HG03558 (cell line): Measurements from ENCODE around the gene ATAD3A.
"Not testable (repeated sequence)": the region's sequence is repeated elsewhere in the genome, so short reads cannot be mapped to it uniquely, and the experiment has no call there.

Experiments used
- ATAC-seq: cut with Tn5 transposase; IDR thresholded peaks from one replicate; pipeline ENCODE4 v1.9.1; 2021; ENCODE audit warnings: moderate number of reproducible peaks; ENCODE audit not compliant: unreplicated experiment; ENCODE audit errors: extremely low read depth

ATAD3A gene

DNA sequence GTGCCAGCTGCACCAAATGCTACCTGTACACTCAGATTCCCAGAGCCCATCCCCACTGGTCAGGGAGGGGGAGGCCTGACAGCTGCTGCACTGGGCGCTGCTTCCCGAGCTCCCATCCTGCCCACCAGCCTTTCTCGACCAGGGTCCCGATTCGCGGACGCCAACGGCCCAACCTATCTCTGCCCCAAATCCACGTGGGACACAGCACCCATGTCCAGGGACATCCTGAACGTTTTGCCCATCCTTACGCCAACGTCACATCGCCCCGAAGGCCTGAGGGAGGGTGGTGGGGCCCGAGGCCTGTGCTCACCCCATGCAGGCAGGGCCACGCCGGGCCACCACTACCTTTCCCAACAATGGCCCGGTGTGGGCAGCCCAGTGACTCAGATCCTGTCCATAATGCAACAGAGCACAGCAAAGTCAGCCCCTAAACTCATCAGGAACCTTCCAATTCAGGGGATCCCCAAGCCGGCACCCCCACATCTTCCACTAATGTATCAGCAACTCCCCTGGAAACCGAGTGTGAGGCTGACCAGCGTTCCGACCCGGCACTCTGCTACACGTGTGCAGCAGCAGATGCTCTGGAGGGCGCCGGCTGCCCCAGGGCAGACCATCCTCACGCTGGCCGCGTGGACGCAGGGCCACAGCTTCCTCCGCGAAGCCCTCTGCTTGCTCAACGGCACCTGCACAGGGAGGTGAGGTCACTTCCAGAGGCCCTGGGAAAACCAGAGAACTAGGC is 39.7 kb downstream of the ATAD3A start:
- no peak for ATAC-seq

- no peak for ATAC-seq
Measured at GRCh38 chr1:1552263-1552639, 40.3 kb downstream of the ATAD3A start.

- no peak for ATAC-seq
Measured at GRCh38 chr1:1553821-1554494, 42.0 kb downstream of the ATAD3A start.

DNA sequence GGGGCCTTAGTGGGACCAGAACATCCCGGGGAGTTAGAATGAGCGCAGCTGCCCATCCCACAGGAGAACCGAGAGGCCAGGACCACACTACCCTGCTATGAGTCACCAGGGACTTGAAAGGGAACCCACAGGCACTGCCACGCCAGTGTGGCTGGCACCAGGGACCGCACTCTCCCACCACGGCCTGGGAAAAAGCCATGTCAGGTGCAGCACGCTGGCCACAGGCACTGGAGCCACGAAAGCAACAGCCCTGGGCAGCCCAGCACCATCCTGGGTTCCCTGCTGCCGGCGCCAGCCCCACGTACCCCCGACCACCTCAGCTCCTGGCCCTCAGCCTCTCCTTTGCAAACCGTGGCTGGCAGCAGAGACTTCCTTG is 42.6 kb downstream of the ATAD3A start:
- no peak for ATAC-seq

DNA sequence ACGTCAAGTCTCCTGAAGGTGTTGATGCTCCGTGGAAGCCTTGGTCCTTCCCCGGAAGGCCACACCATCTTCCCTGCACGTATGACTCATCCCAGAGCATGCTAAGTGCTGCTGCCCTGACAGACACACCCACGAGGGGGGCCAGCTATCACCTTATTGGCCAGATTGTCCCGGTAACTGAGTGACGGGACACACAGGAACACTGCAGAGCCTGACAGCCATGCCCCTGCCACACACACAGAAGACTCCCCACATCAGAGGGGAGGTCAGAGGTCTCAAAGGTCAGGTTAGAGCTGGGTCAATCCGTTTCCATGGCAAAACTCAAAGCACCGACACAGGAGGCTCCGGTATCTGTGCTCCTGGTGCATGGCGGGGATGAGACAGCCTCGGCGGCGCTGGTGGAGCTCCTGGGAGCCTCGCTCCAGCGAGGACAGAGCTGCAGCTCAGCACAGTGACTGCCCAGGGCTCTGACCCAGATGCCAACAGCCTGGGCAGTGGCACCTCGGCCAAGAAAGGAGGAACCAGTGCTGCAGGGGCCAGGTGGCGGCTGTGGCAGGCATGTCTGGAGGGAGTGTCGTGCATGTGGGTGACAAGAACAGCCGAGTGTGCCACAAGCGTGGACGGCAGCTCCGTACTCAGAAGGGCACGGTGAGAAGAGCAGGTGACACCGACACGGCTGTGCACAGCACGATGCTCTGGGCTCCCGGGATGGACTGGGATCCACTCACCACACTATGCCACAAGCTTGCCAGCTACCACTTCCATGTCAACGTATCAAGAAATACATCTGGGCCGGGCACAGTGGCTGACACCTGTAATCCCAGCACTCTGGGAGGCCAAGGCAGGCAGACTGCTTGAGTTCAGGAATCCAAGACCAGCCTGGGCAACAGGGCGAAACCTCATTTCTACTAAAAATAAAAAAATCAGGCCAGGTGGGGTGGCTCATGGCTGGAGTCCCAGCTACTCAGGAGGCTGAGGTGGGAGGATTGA is 43.3 kb downstream of the ATAD3A start:
- ATAC-seq, result no peak

DNA sequence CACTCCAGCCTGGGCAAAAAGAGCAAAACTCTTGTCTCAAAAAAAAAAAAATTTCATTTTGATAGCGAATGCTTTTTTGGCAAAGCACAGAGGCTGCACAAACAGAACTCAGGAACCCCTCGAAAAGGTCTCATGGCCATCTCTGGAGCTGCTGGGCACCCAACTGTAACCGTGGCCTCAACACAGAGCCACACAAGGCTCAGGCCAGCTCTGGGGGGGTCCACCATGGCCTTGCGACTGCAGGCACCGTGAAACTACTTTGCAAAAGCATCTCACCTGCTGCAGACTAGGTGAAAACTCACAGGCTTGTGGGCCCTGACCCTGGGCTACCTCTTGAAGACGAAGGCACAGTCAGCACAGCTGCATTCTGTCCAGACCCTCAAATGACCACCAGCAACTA is 44.5 kb downstream of the ATAD3A start:
- ATAC-seq, result no peak

- ATAC-seq, result not testable (repeated sequence)
Measured at GRCh38 chr1:1556961-1557360, 45.0 kb downstream of the ATAD3A start.

DNA sequence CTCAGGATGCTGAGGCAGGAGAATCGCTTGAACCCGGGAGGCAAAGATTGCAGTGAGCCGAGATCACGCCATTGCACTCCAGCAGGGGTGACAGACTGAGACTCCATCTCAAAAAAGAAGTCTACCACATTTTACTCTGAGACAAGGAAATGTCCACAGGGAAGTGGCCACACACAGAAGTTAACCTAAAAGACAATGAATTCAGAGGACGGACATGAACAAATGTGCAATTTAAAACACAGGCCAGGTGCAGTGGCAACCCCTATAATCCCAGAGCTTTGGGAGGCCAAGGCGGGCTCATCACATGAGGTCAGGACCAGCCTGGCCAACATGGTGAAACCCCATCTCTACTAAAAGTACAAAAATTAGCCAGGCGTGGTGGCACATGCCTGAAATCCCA is 45.7 kb downstream of the ATAD3A start:
- ATAC-seq, result not testable (repeated sequence)

- no peak for ATAC-seq
Measured at GRCh38 chr1:1558591-1558990, 46.6 kb downstream of the ATAD3A start.

GRCh38 chr1:1559066-1559465 is 47.1 kb downstream of the ATAD3A start:
- ATAC-seq, result no peak

GRCh38 chr1:1560178-1560577 is 48.2 kb downstream of the ATAD3A start:
- no peak for ATAC-seq

- no peak for ATAC-seq
Measured at GRCh38 chr1:1561801-1562470, 50.0 kb downstream of the ATAD3A start.

DNA sequence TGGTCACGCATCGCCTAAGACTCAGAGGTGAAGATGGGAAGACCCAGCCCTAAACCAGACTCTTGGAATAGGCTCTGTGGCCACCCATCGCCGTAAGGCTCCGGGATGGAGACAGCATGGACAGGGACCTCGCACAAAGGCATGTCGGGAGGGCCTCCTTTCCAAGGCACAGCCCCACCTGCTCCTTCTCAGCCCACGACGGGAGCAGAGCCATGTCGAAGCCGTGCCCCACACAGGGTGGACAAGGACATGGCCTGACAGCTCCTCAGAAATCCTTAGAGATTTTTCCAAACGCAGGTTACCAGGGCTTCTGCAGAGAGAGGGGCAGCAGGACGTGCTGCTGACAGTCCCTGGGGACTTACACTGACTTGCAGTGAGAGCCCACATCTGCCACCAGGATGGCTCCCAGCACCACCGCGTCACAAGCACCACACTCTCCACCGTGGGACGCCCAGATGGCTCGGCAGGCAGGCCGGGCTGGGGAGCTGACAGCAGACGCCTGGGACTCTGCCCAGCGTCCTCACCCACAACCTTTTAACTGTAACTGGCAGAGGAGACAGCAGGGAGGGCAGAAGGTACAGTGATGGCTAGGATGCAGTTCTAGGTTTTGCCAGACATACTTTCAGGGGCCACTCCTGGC is 50.7 kb downstream of the ATAD3A start:
- no peak for ATAC-seq

GRCh38 chr1:1563688-1564087 is 51.7 kb downstream of the ATAD3A start:
- no peak for ATAC-seq

GRCh38 chr1:1564268-1564667 is 52.3 kb downstream of the ATAD3A start:
- ATAC-seq, result no peak

DNA sequence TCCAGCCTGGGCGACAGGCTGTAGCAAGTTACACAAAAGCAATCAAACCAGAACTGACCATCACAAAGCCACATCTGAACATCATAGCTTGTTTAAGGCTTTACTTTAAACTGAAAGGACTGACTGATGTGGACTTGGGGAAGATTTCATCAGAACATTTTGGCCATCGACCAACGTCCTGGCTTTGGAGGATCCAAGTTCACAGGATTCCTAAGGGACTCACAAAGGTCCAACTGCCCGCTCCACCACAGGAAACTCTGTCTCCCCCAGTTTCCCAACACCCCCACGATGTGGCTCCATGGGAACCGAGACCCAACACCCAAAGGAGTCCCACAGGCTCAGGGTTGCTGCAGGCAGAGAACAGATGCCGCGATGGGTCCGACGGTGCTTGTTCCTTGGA is 53.4 kb downstream of the ATAD3A start:
- no peak for ATAC-seq

- ATAC-seq, result no peak
Measured at GRCh38 chr1:1567152-1567875, 55.4 kb downstream of the ATAD3A start.

DNA sequence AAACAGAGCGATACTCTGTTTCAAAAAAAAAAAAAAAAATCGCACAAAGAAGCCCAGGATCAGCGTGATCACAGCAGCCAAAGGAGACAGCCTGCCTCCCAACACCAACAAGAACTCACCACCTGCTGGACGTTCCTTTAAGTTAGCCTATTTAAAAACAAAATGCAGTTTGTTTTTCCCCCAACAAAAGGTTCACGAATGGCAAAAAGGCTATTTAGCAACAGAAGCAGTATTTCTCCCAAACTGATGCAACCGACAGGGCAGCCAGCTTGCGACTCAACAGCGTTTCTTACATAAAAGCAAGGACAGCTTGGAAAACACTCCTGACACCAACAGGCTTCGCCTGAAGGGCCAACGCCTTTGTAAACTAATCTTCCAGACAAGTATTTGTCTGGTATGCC is 55.9 kb downstream of the ATAD3A start:
- no peak for ATAC-seq

GRCh38 chr1:1569341-1569740 is 57.4 kb downstream of the ATAD3A start:
- no peak for ATAC-seq
